Memory B cell (primary cell): Measurements from ENCODE around the gene SH2B2.

Experiments
- ATAC-seq: fragments of 150-1000 bp; cut with Tn5 transposase; 2 replicates; pipeline ENCODE4 v1.10.0; 2021; ENCODE audit warnings: low read depth, mild to moderate bottlenecking, moderate library complexity
- DNase-seq, 2 donors: peaks; one replicate each; pipeline ENCODE4 v3.0.0; 2022; ENCODE audit warnings: low spot score in 2 of 2
- H3K27ac Mint-ChIP-seq: one replicate; pipeline ENCODE4 v1.8.0; 2022; ENCODE audit warnings: mild to moderate bottlenecking, moderate library complexity, mixed read lengths
- H3K27me3 Mint-ChIP-seq: one replicate; pipeline ENCODE4 v1.8.0; 2022; ENCODE audit warnings: mixed read lengths
- H3K36me3 Mint-ChIP-seq: one replicate; pipeline ENCODE4 v1.8.0; 2022; ENCODE audit warnings: mild to moderate bottlenecking, mixed read lengths
- H3K4me1 Mint-ChIP-seq: one replicate; pipeline ENCODE4 v1.8.0; 2022; ENCODE audit warnings: mixed read lengths
- H3K4me3 Mint-ChIP-seq: one replicate; pipeline ENCODE4 v1.8.0; 2022; ENCODE audit warnings: mild to moderate bottlenecking, moderate library complexity, mixed read lengths
- H3K9me3 Mint-ChIP-seq: one replicate; pipeline ENCODE4 v1.8.0; 2022; ENCODE audit warnings: mixed read lengths

Gene SH2B2

GRCh38 chr7:102255916-102256315 is 30.8 kb upstream of the SH2B2 start:
- no peak for DNase-seq
- Mint-ChIP-seq H3K9me3 (no peaks in the 10 kb centered on the region), H3K4me1 (peaks cover 7% of the 10 kb centered on the region), H3K4me3 (no peak overlapping the region), H3K27ac (no peak overlapping the region), H3K27me3 (no peaks in the 10 kb centered on the region), H3K36me3 (peaks cover 3% of the 10 kb centered on the region)
- ATAC-seq = no peak

DNA sequence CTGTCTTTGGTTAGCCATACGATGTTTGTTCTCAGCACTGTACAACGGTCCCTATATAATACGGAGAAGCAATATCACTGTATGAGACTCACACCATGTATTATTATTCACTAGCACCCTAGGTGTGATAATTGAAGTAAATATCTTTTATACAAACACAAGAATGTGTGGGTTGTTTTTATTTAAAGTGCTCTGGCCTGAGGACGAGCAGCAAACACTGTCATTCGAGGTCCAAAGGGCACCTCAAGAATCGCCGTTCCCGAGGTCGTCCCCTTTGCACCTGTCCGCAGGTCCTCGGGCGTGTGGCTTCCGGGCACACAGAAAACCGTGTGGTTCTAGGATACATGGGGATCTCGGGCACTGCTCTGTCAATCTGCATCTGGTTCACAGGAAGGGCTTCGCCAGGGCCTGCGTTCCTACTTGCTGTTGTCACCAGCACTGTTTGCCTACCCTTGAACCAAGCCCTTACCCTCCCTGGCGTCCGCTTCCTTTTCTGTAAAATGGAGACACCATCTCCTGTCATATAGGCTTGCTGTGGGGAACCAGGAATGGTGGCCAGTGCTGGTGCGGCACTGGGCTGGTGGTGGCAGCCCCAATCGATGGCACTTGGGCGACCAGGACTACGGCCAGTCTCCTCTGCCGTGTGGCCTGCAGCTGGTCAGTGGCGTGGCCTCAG is 28.5 kb upstream of the SH2B2 start:
- H3K27ac Mint-ChIP-seq = no peak overlapping the region
- ATAC-seq (no peak), DNase-seq (no peak)
- H3K36me3 Mint-ChIP-seq = peaks cover 2% of the 10 kb centered on the region
- H3K27me3 Mint-ChIP-seq = no peaks in the 10 kb centered on the region
- no peaks in the 10 kb centered on the region for H3K9me3 Mint-ChIP-seq
- H3K4me1 Mint-ChIP-seq = no peaks in the 10 kb centered on the region
- H3K4me3 Mint-ChIP-seq = no peak overlapping the region

GRCh38 chr7:102258749-102259107 is 27.9 kb upstream of the SH2B2 start:
- no peak for DNase-seq
- ATAC-seq = no peak
- no peaks in the 10 kb centered on the region for H3K4me1 Mint-ChIP-seq
- H3K9me3 Mint-ChIP-seq = no peaks in the 10 kb centered on the region
- H3K27ac Mint-ChIP-seq = no peak overlapping the region
- no peak overlapping the region for H3K4me3 Mint-ChIP-seq
- H3K27me3 Mint-ChIP-seq = no peaks in the 10 kb centered on the region
- peaks cover 2% of the 10 kb centered on the region for H3K36me3 Mint-ChIP-seq

- Mint-ChIP-seq H3K9me3 (no peaks in the 10 kb centered on the region), H3K27me3 (peaks cover 1% of the 10 kb centered on the region), H3K27ac (no peak overlapping the region), H3K4me1 (no peaks in the 10 kb centered on the region), H3K36me3 (no peaks in the 10 kb centered on the region), H3K4me3 (no peak overlapping the region)
- DNase-seq (no peak), ATAC-seq (no peak)
Measured at GRCh38 chr7:102260856-102261255, 25.8 kb upstream of the SH2B2 start.

- Mint-ChIP-seq H3K27me3 (peaks cover 1% of the 10 kb centered on the region), H3K36me3 (no peaks in the 10 kb centered on the region), H3K9me3 (no peaks in the 10 kb centered on the region), H3K27ac (no peak overlapping the region), H3K4me1 (no peaks in the 10 kb centered on the region), H3K4me3 (no peak overlapping the region)
- no peak for DNase-seq
- ATAC-seq = no peak
Measured at GRCh38 chr7:102261451-102261850, 25.2 kb upstream of the SH2B2 start.

DNA sequence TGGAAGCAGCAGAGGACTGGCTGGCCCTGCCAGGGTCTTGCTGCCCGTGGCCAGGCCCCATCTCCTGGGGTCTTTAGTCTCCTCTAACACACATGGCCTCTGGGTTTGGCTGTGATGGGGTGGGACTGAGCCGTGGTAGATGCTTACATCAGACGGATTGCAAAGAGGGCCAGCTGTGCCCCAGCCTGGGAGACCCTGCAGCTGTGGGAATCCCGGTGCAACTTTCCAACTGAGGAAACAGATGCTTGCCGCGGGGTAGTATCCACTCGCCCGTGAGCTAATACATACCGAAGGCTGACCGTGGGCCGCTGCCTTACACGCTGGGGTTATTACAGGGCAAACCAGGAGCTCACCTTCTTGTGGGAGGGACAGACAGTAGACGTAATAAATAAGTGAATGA is 24.1 kb upstream of the SH2B2 start:
- Mint-ChIP-seq H3K36me3 (no peaks in the 10 kb centered on the region), H3K27ac (no peak overlapping the region), H3K4me1 (no peaks in the 10 kb centered on the region), H3K27me3 (peaks cover 1% of the 10 kb centered on the region), H3K9me3 (no peaks in the 10 kb centered on the region), H3K4me3 (no peak overlapping the region)
- DNase-seq (no peak), ATAC-seq (no peak)

DNA sequence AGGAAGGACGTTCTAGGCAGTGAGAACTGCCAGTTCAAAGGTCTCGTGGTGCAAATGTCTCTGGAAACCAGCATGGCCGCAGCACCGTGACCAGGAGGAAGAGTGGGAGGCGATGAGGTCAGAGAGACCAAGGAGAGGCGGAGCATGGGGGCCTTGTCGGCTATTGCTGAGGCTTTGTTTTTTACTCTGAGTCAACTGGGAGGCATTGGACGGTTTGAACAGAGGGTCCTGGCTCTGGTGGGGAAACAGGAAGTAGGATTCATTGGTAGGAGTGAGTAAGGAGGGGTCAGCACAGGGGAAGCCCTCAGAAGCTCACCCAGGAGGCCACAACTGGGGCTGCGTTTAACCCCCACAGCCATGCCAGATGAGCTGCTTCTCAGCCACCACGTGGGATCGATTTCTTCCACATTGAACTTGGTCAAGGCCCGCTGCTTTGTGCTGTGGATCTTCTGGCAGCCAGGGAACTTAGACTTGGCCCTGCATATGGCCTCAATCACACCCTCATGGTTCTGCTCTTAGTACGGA is 22.2 kb upstream of the SH2B2 start:
- peaks cover 1% of the 10 kb centered on the region for H3K27me3 Mint-ChIP-seq
- no peaks in the 10 kb centered on the region for H3K4me1 Mint-ChIP-seq
- H3K9me3 Mint-ChIP-seq = no peaks in the 10 kb centered on the region
- H3K27ac Mint-ChIP-seq = no peak overlapping the region
- no peak overlapping the region for H3K4me3 Mint-ChIP-seq
- H3K36me3 Mint-ChIP-seq = no peaks in the 10 kb centered on the region
- DNase-seq (no peak), ATAC-seq (no peak)

GRCh38 chr7:102266541-102266940 is 20.1 kb upstream of the SH2B2 start:
- no peak for ATAC-seq
- no peak overlapping the region for H3K27ac Mint-ChIP-seq
- H3K36me3 Mint-ChIP-seq = no peaks in the 10 kb centered on the region
- peaks cover 1% of the 10 kb centered on the region for H3K27me3 Mint-ChIP-seq
- no peaks in the 10 kb centered on the region for H3K4me1 Mint-ChIP-seq
- H3K4me3 Mint-ChIP-seq = no peak overlapping the region
- H3K9me3 Mint-ChIP-seq = no peaks in the 10 kb centered on the region
- DNase-seq = no peak

DNA sequence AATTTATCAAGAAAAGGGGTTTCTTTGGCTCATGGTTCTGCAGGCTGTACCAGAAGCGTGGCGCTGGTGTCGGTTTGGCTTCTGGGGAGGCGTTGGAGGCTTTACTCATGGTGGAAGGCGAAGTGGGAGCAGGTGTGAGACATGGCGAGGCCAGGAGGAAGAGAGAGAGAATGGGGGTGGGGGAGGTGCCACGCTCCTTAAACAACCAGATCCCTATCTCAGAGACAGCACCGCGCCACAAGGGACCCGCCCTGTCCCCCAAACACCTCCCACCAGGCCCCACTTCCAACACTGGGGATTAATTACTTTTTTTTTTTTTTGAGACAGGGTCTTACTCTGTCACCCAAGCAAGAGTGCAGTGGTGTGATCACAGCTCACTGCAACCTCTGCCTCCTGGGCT is 18.0 kb upstream of the SH2B2 start:
- peaks cover 3% of the 10 kb centered on the region for H3K4me1 Mint-ChIP-seq
- H3K27me3 Mint-ChIP-seq = peaks cover 1% of the 10 kb centered on the region
- H3K27ac Mint-ChIP-seq = no peak overlapping the region
- DNase-seq (no peak), ATAC-seq (no peak)
- H3K36me3 Mint-ChIP-seq = no peaks in the 10 kb centered on the region
- no peaks in the 10 kb centered on the region for H3K9me3 Mint-ChIP-seq
- no peak overlapping the region for H3K4me3 Mint-ChIP-seq

DNA sequence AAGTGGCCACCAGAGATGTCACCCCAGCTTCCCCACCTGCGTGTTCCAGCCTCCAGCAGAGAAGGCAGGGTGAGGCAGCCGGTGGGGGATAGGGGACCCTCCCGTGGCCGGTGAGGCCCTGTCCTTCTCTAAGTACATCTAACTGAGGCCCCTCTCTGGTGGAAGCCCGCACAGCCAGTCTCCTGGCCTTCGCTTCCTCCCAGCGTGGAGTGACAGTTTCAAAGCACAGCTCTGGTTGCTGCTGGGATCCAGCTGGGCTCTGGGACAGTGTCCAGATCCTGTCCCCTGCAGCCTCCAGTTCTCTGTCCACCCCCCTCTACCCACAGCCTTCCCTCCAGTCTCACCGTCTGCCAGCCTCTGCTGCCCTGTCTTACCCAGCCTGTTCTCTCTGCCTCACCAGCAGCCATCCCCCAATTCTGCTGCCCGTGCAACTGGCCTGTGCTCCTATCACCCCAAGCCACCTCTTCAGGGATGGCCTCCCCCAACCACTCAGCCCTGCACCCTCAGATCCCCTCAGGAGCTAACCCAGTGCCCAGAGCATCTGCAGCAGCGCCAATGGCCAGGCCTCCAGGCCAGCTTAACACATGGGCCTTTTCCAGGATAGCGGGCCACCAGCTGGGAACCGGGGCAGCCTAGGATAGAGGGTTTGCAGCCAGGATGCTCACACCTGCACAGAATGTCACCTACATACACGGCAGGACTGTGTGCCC is 16.3 kb upstream of the SH2B2 start:
- no peaks in the 10 kb centered on the region for H3K27me3 Mint-ChIP-seq
- H3K9me3 Mint-ChIP-seq = no peaks in the 10 kb centered on the region
- H3K36me3 Mint-ChIP-seq = no peaks in the 10 kb centered on the region
- DNase-seq (no peak), ATAC-seq (no peak)
- H3K4me3 Mint-ChIP-seq = no peak overlapping the region
- H3K4me1 Mint-ChIP-seq = peaks cover 3% of the 10 kb centered on the region
- no peak overlapping the region for H3K27ac Mint-ChIP-seq

- Mint-ChIP-seq H3K36me3 (no peaks in the 10 kb centered on the region), H3K4me3 (no peak overlapping the region), H3K27me3 (no peaks in the 10 kb centered on the region), H3K9me3 (no peaks in the 10 kb centered on the region), H3K4me1 (peaks cover 3% of the 10 kb centered on the region), H3K27ac (no peak overlapping the region)
- no peak for ATAC-seq
- DNase-seq = no peak
Measured at GRCh38 chr7:102271158-102271798, 15.4 kb upstream of the SH2B2 start.

DNA sequence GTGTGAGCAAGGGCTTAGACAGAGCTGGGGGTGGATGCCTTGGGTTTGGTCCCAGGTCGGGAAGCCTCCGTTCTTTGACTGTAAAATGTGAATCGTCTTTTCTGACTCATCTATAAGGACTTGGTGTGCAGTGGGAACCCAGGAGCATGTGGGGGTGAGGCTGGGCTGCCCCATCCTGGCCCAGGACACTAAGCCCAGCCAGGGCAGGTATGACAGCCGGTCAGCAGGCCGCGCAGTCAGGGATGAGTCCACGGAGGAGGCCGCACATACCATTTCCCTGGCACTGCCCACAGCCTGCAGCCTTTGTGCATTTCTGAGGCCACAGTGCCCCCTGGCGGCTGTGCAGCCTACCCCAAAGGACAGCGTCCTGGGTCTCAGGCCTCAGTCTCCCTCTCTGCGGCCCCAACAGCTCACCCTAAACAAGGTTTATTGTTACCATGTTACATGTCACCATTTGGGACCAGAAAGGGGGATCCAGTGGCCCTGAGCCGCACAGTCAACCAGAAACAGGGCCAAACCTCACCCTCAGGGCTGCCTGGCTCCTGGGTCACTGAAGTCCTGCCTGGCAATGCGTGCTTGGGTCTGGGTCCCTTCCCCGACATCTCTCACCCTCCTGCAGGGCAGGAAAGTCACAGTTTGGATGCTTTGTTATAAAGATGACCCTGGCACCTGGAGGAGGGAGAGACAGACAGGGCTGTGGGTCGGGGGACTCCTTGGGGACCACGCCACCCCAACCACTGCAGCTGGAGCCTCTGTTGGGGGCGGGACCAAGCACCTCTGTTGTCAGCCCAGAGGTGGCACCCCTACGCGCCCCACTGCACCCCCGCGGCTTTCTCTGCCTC is 14.4 kb upstream of the SH2B2 start:
- no peaks in the 10 kb centered on the region for H3K27me3 Mint-ChIP-seq
- no peak overlapping the region for H3K27ac Mint-ChIP-seq
- H3K4me1 Mint-ChIP-seq = peaks cover 3% of the 10 kb centered on the region
- H3K36me3 Mint-ChIP-seq = no peaks in the 10 kb centered on the region
- DNase-seq (peak; percentile 75 to 84), ATAC-seq (peak; percentile 85)
- H3K4me3 Mint-ChIP-seq = no peak overlapping the region
- H3K9me3 Mint-ChIP-seq = no peaks in the 10 kb centered on the region

DNA sequence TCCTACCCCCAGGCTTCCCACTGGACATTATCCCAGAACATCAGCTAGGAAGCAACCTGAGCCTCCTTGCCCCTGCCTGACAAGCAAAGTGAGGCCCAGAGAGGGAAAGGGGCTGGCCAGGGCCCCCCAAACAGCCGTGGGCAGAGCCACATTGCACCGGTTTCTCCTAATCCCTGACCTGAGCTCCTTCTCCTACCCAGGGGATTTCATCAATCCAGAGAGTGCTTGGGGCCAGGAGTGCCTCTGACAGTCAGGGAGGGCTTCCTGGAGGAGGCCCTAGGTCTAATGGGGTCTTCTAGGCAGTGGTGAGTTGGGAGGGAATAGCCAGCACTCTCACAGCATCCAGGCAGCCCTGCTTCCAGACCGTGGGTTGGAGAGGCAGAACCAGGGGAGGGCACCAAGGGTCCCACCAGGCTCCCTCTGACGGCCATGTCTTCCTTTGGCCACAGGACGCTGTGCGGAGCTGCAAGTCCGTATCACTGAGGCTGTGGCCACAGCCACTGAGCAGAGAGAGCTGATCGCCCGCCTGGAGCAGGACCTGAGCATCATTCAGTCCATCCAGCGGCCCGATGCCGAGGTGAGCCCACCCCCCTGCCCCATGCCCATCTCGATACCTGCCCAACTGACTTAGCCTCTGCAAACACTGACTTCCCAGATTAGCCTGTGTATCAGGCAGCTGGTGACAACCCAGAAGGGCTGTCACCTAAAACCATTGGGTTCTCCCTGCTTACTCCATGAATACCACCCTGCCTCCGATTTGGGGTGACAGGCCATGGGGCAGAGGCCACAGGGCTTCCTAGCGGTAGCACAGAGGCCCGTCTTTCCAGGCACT is 13.5 kb upstream of the SH2B2 start:
- no peak overlapping the region for H3K4me3 Mint-ChIP-seq
- no peak overlapping the region for H3K27ac Mint-ChIP-seq
- ATAC-seq (no peak), DNase-seq (no peak)
- H3K36me3 Mint-ChIP-seq = no peaks in the 10 kb centered on the region
- no peaks in the 10 kb centered on the region for H3K27me3 Mint-ChIP-seq
- H3K4me1 Mint-ChIP-seq = peaks cover 3% of the 10 kb centered on the region
- no peaks in the 10 kb centered on the region for H3K9me3 Mint-ChIP-seq
